HG02884 (cell line): ENCODE results near the gene GPR180.
A peak's percentile ranks its signal among the peaks of the same experiment; 100 is the strongest.

Experiments
- ATAC-seq: cut with Tn5 transposase; IDR thresholded peaks from one replicate; pipeline ENCODE4 v1.9.1; 2021; ENCODE audit warnings: mild to moderate bottlenecking, moderate library complexity; ENCODE audit not compliant: unreplicated experiment

GPR180 gene

GRCh38 chr13:94640721-94641120, 39.1 kb downstream of the GPR180 start:
- no peak for ATAC-seq

DNA sequence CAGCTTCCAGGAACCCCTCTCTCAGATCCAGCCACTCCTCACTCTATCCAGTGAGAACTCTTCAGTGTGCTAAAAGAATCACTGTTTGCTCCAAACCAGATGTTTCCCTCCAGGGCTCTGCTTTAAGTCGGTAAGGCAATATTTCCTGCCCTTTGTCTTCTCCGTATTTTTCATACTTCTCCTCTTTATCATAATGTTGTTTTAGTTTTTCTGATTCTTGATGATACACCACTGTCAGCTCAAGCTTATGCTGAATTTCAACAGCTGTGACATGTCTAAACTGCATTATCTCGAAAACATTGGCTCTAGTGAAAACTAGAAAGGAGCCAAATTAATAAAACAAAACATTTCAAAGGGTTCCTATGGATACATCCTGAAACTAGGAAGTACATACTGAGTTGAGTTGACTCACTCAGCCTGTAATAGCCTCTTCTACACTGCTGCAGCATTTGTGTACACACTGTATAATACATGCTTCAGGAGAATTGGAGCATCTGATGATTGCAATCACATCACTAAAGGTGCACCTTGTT, 39.8 kb downstream of the GPR180 start:
- no peak for ATAC-seq

- peak; percentile 83 for ATAC-seq
Measured at GRCh38 chr13:94646904-94647303, 45.2 kb downstream of the GPR180 start.

DNA sequence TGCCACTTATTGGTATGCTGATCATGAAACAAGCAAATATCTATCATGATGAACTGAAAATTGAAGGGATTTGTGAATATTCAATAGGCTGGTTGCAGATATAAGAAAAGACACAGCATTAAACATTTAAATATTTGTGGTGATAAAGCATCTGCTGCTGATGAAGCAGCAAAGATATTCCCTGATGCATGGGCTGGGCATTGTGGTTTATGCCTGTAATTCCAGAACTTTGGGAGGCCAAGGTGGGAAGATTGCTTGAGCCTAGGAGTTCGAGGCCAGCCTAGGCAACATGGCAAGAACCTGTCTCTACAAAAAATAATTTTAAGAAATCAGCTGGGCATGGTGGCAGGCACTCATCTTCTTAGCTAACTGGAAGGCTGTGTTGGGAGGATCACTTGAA, 54.5 kb downstream of the GPR180 start:
- ATAC-seq: no peak

- peak; percentile 92 for ATAC-seq
Measured at GRCh38 chr13:94656766-94657165, 55.1 kb downstream of the GPR180 start.

DNA sequence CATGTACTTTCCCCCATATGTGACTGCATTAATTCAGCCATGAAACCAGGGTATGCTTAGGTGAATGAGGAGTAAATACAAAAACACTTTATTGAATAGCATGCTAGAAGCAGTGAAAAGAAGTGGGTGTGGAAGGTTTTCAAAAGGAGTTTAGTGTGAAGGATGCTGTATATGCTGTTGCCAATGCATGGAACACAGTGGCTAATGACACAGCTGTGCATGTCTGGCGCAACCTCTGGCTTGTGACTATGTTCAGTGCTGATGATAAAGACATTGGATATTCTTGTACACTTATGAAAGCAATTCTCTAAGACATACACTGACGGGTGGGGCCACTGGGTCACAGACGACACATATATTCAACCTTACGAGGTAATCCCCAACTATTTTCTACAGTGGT, 55.5 kb downstream of the GPR180 start:
- peak; percentile 38 for ATAC-seq

DNA sequence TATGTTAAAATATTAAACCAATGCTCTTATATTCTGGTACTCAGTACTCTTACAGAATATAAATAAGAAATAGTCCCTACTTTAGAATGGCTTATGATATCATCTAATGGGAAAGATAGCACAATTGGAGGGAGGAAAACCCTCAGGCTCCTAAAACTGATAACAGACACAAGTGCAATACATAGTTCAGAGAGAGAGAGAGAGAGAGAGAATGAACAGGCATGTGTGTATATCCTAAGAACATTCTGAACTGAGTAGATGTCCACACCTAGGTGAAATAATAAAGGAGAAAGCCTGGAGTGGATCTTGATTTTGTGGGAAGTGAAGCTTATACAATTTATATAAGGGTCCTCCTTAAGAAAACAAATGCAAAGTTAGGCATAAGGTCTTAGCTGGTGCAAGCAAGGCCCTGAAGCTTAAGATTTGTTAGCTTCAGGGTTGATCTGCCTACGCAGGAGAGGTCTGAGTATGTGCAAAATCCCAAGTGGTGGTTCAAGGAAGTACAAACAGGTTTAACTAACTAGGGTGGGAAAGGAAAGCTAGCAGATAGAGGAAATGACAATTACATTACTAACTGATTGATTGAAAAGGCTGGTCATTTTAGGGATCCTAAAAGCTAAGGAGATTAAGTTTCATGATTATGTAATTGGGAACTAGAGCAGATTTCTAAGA, 57.4 kb downstream of the GPR180 start:
- no peak for ATAC-seq

- no peak for ATAC-seq
Measured at GRCh38 chr13:94659598-94659946, 57.9 kb downstream of the GPR180 start.

DNA sequence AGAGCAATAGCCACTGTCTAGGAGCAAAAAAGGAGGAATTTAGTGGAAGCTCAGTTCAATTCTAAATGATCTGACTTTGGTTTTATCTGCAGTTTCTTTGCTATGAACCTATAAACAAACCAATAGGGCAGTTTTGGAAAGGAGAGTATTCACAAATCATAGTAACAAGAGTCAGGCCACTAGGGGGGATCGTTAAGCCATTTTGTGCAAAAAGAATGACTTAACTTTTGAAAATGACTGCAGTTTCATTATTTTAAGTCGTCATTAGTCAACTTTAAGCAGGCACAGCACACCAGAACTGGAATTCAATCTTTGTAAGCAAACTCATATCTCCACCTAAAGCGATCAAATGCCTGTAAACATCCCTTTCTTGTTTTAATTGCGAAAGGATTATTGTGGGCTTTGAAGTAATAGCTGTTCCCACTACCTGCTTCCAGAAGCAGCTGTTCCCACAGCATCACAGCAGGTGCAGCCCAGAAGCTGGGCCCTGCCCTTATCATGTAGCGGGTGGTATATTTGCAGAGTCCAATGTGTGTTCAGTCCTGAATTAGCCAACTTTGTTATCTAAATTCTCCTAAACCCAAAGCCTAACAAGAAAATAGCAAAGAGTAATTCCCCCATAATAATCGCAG, 59.2 kb downstream of the GPR180 start:
- peak; percentile 43 for ATAC-seq

GRCh38 chr13:94661406-94661805, 59.7 kb downstream of the GPR180 start:
- no peak for ATAC-seq

- no peak for ATAC-seq
Measured at GRCh38 chr13:94662274-94662945, 60.8 kb downstream of the GPR180 start.

GRCh38 chr13:94664889-94665288, 63.2 kb downstream of the GPR180 start:
- ATAC-seq: no peak

GRCh38 chr13:94666065-94666464, 64.4 kb downstream of the GPR180 start:
- no peak for ATAC-seq

DNA sequence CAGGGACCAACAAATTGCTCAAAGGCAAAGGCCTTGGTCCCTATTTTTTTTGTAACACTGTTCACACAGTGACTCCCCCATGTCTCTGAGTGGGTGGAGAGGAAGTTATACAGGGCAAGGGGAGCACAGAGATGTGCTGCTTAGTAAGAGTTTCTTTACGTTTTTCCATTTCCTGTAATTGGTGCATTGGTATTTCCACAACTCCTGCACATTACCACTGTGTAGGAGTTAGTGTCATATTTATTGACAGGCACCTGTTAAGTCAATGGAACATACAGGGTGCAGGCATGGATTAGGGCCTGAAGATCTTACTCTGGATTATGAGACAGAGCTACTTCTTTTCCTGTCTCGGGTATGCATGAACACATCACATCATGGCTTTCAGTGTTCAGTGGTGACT, 65.5 kb downstream of the GPR180 start:
- peak; percentile 75 for ATAC-seq

DNA sequence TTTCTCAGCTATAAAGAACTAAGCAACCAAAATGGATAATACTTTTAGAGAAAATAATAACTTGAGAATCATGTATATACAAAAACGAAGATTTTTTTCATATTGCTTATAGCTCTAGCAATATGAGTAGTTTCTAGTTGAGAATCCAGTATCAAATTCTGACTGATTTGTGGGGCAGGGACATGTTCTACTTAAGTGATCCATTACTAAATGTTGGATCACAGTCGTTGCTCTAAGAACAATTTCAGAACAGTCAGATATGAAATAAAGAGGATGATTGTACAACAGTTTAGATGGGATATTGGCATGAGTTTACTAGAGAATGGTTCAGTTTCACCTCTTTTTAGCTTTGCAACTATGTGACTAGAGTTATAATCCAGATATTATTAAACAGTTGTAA, 70.7 kb downstream of the GPR180 start:
- no peak for ATAC-seq

DNA sequence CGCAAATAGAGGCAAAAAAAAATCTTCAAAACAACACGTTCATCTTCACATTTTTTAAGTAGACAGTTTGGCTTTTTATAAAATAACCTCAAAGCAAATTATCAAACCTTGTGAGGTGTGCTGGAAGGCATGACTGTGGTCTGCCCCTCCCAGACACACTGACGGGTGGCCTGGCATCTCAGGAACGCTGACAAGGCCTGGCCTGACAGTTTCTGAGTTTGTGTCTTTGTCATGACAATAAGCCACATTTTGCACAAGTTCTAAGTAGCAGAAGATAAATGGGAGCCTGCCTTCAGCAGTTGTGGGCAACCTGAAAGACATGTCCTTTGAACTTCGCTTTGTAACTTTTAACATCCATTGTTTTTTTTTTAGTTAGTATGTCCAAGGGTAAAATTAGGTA, 72.2 kb downstream of the GPR180 start:
- no peak for ATAC-seq

GRCh38 chr13:94674609-94675348, 73.1 kb downstream of the GPR180 start:
- ATAC-seq: peak; percentile 67

DNA sequence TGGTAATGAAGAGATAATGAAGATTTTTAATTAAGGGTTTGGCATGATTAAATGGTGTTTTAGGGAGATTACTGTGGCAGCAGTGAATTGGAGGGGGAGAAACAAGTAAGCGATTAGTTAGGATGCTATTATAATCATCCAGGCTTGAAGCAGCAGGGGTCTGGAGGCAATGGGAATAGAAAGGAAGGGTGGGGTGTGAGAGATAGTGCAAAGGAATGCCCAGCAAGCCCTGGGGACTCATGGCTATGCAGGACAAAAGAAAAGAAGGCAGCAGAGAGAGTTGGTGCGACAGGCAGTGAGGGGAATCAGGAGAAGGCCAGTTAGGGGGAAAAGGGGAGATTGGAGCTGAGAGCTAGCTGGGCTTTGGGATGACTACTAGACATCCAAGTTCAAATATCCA, 76.1 kb downstream of the GPR180 start:
- ATAC-seq: no peak

DNA sequence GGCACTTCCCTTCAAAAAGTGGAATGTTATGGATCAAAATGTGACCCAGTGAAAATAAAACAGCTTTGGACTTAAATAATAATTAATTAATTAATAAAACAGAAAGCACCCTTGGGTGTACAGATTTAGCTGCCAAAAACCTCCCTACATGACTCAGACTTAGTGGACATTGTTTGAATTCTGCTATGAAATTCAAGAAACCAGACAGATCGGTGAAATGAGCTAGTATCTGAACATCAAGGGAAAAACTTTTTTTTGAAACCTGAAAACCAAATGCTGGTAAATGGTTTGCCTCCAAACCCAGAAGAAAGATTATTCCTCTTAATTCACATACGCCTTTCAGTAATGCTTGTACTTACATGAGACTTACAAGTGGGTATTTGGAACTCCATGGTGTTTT, 77.2 kb downstream of the GPR180 start:
- ATAC-seq: no peak

- ATAC-seq: no peak
Measured at GRCh38 chr13:94679614-94680013, 78.0 kb downstream of the GPR180 start.

DNA sequence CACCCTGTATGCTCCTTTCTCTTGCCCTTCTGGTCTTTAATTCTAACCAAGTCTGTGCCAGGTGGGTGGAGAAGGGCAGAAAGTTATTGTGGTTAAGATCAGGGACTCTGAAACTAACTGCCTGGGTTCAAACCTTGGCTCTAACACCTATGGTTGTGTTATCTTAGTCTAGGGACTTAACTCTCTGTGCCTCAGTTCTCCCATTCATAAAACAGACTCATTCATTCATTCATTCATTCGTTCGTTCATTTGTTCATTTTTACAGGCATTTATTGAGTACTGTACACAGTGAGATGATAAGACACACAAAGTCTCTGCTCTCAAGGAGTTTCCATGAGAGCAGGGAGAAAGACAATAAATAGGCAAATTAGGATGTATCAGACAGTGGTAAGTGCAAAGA, 80.6 kb downstream of the GPR180 start:
- ATAC-seq: no peak
